Measurements from ENCODE around the gene KRTAP4-6.
"Not testable (repeated sequence)": the region's sequence is repeated elsewhere in the genome, so short reads cannot be mapped to it uniquely, and the experiment has no call there.

The KRTAP4-6 gene

DNA sequence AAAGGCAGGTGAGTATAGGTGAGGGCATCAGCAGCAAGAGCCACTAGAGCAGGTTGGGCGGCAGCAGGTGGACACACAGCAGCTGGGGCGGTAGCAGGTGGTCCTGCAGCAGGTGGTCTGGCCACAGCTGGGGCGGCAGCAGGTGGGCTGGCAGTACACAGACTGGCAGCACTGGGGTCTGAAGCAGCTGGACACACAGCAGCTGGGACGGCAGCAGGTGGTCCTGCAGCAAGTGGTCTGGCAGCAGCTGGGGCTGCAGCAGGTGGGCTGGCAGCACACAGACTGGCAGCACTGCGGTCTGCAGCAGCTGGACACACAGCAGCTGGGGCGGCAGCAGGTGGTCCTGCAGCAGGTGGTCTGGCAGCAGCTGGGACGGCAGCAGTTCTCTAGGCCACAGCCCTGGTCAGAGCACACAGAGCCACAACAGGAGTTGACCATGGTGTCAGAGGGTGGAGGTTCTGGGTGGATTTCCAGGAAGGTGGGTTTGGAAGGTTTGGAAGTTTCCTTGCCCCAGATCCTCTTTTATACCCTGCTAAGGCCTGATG is 37.5 kb upstream of the KRTAP4-6 start, which contains the start of gene KRTAP4-2:
Gene KRTAP4-2 (minus strand): TSS at position 495 of the 545 bp plus-strand sequence. CDS start 57 bp downstream, at position 438.
- no peak within 1 kb of the TSS for H3K4me3 ChIP-seq (ENCODE audit: low read depth, low read length)
- TF ChIP-seq, protein P1, sequence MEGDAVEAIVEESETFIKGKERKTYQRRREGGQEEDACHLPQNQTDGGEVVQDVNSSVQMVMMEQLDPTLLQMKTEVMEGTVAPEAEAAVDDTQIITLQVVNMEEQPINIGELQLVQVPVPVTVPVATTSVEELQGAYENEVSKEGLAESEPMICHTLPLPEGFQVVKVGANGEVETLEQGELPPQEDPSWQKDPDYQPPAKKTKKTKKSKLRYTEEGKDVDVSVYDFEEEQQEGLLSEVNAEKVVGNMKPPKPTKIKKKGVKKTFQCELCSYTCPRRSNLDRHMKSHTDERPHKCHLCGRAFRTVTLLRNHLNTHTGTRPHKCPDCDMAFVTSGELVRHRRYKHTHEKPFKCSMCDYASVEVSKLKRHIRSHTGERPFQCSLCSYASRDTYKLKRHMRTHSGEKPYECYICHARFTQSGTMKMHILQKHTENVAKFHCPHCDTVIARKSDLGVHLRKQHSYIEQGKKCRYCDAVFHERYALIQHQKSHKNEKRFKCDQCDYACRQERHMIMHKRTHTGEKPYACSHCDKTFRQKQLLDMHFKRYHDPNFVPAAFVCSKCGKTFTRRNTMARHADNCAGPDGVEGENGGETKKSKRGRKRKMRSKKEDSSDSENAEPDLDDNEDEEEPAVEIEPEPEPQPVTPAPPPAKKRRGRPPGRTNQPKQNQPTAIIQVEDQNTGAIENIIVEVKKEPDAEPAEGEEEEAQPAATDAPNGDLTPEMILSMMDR (IDR thresholded peaks at IDR 0.05; ENCODE audit: borderline replicate concordance, insufficient read depth, low read depth, low read length): no peak

DNA sequence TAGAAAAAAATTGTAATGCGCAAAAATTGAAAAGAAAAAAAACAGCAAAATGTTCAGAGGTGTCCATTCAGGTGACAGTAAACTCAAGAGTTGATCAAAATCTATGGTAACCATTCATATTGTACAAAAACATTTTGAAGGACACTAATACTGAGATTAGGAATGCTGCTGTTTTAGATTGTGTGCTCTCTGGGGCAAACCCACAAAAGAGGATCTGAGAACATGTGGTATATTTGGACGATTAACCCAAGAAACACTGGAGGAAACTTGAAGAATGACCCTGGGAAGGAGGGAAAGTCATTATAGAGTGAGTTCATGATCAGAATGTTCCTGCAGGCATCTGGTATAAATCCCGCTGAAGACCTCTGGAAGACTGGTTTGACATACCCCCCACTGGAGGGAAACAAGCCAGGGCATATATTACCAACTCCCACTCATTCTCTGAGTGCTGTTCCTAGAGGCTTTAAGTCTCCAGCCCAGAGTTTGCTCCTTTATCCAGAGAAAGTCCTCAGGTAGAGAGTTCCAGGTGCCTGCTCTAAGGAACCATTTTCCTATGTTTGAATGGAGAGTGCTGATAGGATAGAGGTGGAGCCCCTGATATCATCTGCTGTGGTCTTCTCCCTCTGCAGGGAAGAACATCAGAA is 36.5 kb upstream of the KRTAP4-6 start:
- TF ChIP-seq, protein P1 (IDR thresholded peaks at IDR 0.05; ENCODE audit: borderline replicate concordance, insufficient read depth, low read depth, low read length): no peak
- no peak overlapping the region for H3K4me3 ChIP-seq (ENCODE audit: low read depth, low read length)

GRCh38 chr17:41171886-41172285 is 31.5 kb upstream of the KRTAP4-6 start:
- TF ChIP-seq, protein P1 (IDR thresholded peaks at IDR 0.05; ENCODE audit: borderline replicate concordance, insufficient read depth, low read depth, low read length): no peak
- no peak overlapping the region for H3K4me3 ChIP-seq (ENCODE audit: low read depth, low read length)

DNA sequence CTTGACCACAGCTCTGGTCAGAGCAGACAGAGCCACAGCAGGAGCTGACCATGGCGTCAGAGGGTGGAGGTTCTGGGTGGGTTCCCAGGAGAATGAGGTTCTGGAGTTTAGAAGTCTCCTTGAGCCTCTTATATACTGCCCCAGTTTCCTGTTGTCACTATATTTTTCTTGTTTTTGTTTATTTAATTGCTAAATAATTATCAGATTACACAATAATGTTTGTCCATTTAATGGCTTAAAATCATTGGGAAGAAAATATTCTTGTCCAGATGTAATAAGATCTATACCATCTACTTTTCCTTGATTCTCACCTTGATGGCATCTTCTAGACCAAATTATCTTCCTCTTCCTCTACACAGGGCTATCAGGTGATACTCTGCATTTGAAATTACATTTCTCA is 27.8 kb upstream of the KRTAP4-6 start, which contains the start of gene KRTAP4-3:
Gene KRTAP4-3 (minus strand): TSS at position 101 of the 400 bp plus-strand sequence. CDS start 49 bp downstream, at position 52.
- TF ChIP-seq, protein P1 (IDR thresholded peaks at IDR 0.05; ENCODE audit: borderline replicate concordance, insufficient read depth, low read depth, low read length): no peak
- H3K4me3 ChIP-seq (ENCODE audit: low read depth, low read length): no peak within 1 kb of the TSS

- no peak overlapping the region for H3K4me3 ChIP-seq (ENCODE audit: low read depth, low read length)
- TF ChIP-seq, protein P1 (IDR thresholded peaks at IDR 0.05; ENCODE audit: borderline replicate concordance, insufficient read depth, low read depth, low read length): no peak
These were observed 27.2 kb upstream of the KRTAP4-6 start for GRCh38 chr17:41167561-41167960.

- TF ChIP-seq, protein P1 (IDR thresholded peaks at IDR 0.05; ENCODE audit: borderline replicate concordance, insufficient read depth, low read depth, low read length): no peak
- no peak overlapping the region for H3K4me3 ChIP-seq (ENCODE audit: low read depth, low read length)
These were observed 23.5 kb upstream of the KRTAP4-6 start for GRCh38 chr17:41163828-41164227.

DNA sequence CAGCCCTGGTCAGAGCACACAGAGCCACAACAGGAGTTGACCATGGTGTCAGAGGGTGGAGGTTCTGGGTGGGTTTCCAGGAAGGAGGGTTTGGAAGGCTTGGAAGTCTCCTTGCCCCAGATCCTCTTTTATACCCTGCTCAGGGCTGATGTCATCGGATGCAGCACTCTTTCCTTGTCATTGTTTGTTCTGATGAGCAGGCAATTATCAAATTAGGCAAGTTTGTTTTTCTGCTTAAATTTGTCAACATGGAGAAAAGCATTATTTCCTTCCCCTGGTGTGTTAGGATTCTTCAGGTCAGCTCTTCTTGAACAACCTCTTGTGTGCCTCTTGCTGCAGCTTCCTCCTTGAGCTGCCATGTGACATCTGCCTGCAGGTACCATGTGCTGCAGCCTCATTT is 20.3 kb upstream of the KRTAP4-6 start, which contains the start of gene KRTAP4-4:
Gene KRTAP4-4 (minus strand): TSS at position 101 of the 400 bp plus-strand sequence. CDS start 57 bp downstream, at position 44.
- H3K4me3 ChIP-seq (ENCODE audit: low read depth, low read length): no peak within 1 kb of the TSS
- TF ChIP-seq, protein P1 (IDR thresholded peaks at IDR 0.05; ENCODE audit: borderline replicate concordance, insufficient read depth, low read depth, low read length): no peak

DNA sequence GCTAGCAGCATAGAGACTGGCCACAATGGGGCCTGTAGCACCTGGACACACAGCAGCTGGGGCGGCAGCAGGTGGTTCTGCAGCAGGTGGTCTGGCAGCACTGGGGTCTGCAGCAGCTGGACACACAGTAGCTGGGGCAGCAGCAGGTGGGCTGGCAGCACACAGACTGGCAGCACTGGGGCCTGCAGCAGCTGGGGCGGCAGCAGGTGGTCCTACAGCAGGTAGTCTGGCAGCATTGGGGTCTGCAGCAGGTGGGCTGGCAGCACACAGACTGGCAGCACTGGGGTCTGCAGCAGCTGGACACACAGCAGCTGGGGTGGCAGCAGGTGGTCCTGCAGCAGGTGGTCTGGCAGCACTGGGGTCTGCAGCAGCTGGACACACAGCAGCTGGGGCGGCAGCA is 19.8 kb upstream of the KRTAP4-6 start:
- not testable (repeated sequence) for H3K4me3 ChIP-seq (ENCODE audit: low read depth, low read length)
